Right lobe of liver (tissue), 6 donors: Measurements from ENCODE around the gene GLIS1. TPM values are rescaled to one million over a fixed set of nuclear protein-coding genes. Genes with fewer than 3 reads are reported as not detected.
A peak's percentile ranks its signal among the peaks of the same experiment; 100 is the strongest.

Experiments used
- ATAC-seq, 4 donors: fragments of 200-7000 bp; cut with Tn5 transposase; one replicate each; pipeline ENCODE4 v1.9.1; 2020; ENCODE audit warnings: mild to moderate bottlenecking in 4 of 4, moderate library complexity in 4 of 4
- DNase-seq, 3 donors: peaks; one replicate each; pipeline ENCODE4 v3.0.0-alpha.2; 2020
- H3K27ac ChIP-seq, 3 donors: fragments of 200-600 bp; one replicate each; pipeline ENCODE4 v1.8.0; 2022
- H3K27me3 ChIP-seq, 2 donors: fragments of 200-600 bp; one replicate each; pipeline ENCODE4 v1.8.0; 2022
- H3K36me3 ChIP-seq, 4 donors: fragments of 200-600 bp; sonication (generic) in 1 of 4; one replicate each; pipeline versions ENCODE4 v1.5.1 to v1.8.0; 2017 to 2022; ENCODE audit warnings: control low read depth in 1 of 4
- H3K4me1 ChIP-seq, 4 donors: fragments of 200-600 bp; sonication (generic) in 1 of 4; one replicate each; pipeline versions ENCODE4 v1.5.1 to v1.8.0; 2017 to 2022; ENCODE audit warnings: control low read depth in 1 of 4
- H3K4me3 ChIP-seq, 3 donors: fragments of 200-600 bp; one replicate each; pipeline ENCODE4 v1.8.0; 2022
- H3K9me3 ChIP-seq, 4 donors: fragments of 200-600 bp; sonication (generic) in 1 of 4; one replicate each; pipeline versions ENCODE4 v1.5.1 to v1.8.0; 2017 to 2022; ENCODE audit warnings: control low read depth in 1 of 4
- POLR2A ChIP-seq: fragments of 450-650 bp; IDR thresholded peaks from one replicate; pipeline ENCODE4 v1.6.1; 2017; ENCODE audit warnings: antibody characterized with exemption, mild to moderate bottlenecking
- whole genome bisulfite sequencing: methylation state at CpG from one replicate; pipeline ENCODE4 v1.1.6; 2018; ENCODE audit warnings: low coverage, low lambda C conversion rate; ENCODE audit not compliant: insufficient coverage; ENCODE audit errors: missing lambda C conversion rate; 5-methylcytosine and 5-hydroxymethylcytosine counted together
- intact Hi-C, 2 donors: fragments of 100-400 bp; cut with DNase I; formaldehyde crosslinking; loops; one replicate each; pipeline versions ENCODE4 v1.11.2 to v1.14.1; 2022
- total RNA-seq, 6 experiments: library from RNA; depleted of rRNA in 2 of 6; stranded (reverse); fragments of >200 nt in 2 of 6; fragmentation: NEBNext Ultra II Directional in 3 of 6; extraction: Animal tissue kit (Norgen Biotek cat#: 25700) in 3 of 6; gene quantifications; one replicate each; pipeline versions ENCODE4 v1.1.0 to v1.2.4, GENCODE V29; 2016 to 2023
- TF ChIP-seq, protein P1 (sequence below), 4 donors: fragments of 200-600 bp in 3 of 4; fragments of 450-650 bp in 1 of 4; IDR thresholded peaks; one replicate each; pipeline versions ENCODE4 v1.5.1 to v1.8.0; 2016 to 2022; ENCODE audit warnings: antibody characterized with exemption in 4 of 4, mild to moderate bottlenecking in 2 of 4
- donor health status: DM: no; HTN: yes; CAD: no.
- donor health status: DM: no; HTN: no; CAD: no.
- donor health status: DM: no; HTN: no; CAD: no.
- donor health status: DM: no; HTN: yes; CAD: no.
- donor health status: DM: no; HTN: yes; CAD: no.

The GLIS1 gene
- total RNA-seq, 6 experiments from 2014 or later, result not detected

DNA sequence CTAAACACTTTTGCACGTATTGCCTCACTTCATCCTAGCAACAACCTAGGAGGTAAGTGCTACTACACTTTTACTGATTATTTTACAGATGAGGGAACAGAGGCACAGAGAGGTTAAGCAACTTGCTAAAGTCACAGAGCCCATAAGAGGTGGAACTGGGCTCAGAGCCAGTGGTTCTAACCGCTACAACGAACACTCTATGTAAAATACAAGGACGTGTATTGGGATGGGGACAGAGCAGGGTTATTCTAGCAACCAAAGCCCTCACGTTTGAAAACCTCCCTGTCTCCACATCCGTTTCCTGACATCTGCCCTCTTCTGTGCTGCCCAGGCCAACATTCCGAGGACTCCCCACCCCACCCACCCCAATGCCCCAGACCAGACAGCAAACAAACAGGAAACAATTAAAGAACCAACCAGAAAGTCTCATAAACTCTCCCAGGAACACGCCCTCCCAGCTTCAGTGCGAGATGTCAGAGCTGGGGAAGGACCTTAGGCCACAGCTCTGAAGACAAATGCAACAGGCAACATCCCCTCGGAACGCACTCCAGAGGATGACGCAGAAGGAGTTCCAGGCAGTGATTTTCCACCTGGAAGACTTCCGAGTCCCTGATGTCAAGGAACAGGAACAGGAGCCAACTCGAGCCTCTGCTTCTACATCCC, 41.1 kb downstream of the GLIS1 start:
- Histone ChIP-seq H3K27ac (no peak overlapping the region), H3K4me3 (no peak overlapping the region), H3K36me3 (no peaks in the 10 kb centered on the region), H3K27me3 (no peaks in the 10 kb centered on the region), H3K4me1 (no peaks in the 10 kb centered on the region), H3K9me3 (no peaks in the 10 kb centered on the region)
- ATAC-seq (peak in 2 of 4 donors; percentile 20 to 26), DNase-seq (no peak)
- intact Hi-C loops, result no loop called here
- TF ChIP-seq, protein P1, sequence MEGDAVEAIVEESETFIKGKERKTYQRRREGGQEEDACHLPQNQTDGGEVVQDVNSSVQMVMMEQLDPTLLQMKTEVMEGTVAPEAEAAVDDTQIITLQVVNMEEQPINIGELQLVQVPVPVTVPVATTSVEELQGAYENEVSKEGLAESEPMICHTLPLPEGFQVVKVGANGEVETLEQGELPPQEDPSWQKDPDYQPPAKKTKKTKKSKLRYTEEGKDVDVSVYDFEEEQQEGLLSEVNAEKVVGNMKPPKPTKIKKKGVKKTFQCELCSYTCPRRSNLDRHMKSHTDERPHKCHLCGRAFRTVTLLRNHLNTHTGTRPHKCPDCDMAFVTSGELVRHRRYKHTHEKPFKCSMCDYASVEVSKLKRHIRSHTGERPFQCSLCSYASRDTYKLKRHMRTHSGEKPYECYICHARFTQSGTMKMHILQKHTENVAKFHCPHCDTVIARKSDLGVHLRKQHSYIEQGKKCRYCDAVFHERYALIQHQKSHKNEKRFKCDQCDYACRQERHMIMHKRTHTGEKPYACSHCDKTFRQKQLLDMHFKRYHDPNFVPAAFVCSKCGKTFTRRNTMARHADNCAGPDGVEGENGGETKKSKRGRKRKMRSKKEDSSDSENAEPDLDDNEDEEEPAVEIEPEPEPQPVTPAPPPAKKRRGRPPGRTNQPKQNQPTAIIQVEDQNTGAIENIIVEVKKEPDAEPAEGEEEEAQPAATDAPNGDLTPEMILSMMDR (IDR thresholded peaks at IDR 0.05), result no peak
- no peak for TF ChIP-seq POLR2A
- 33% methylated on average over 11 of the region's 14 CpGs for WGBS

DNA sequence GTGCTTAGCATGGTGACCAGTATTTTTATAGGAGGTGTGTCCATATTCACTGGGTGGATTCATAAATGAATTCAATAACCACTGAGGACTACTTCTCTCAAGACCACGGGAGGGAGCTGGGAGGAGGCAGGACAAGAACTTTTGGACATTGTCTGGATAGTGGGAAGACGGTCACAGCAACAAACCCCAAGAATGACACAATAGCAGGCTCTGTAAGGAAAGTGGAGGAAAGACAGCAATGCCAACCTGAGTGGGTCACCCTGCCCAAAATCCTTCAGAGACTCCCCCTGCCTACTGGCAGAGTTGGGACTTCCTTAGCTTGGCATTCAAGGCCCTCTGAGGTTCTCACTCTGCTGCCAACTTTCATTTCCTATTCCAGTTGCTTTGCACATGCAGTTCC, 42.0 kb downstream of the GLIS1 start:
- H3K4me1 ChIP-seq, result no peaks in the 10 kb centered on the region
- DNase-seq (no peak), ATAC-seq (peak in 1 of 4 donors; percentile 27)
- H3K27me3 ChIP-seq, result no peaks in the 10 kb centered on the region
- TF ChIP-seq, protein P1 (IDR thresholded peaks at IDR 0.05), result no peak
- no peak for TF ChIP-seq POLR2A
- H3K36me3 ChIP-seq, result no peaks in the 10 kb centered on the region
- no peak overlapping the region for H3K4me3 ChIP-seq
- H3K9me3 ChIP-seq, result no peaks in the 10 kb centered on the region
- H3K27ac ChIP-seq, result no peak overlapping the region
- WGBS, result 71% methylated on average over 1 of the region's 2 CpGs
- intact Hi-C loops, result no loop called here

GRCh38 chr1:53696571-53696970, 42.4 kb downstream of the GLIS1 start:
- no peaks in the 10 kb centered on the region for H3K27me3 ChIP-seq
- H3K4me1 ChIP-seq, result no peaks in the 10 kb centered on the region
- DNase-seq (no peak), ATAC-seq (no peak)
- no peak overlapping the region for H3K27ac ChIP-seq
- no peak overlapping the region for H3K4me3 ChIP-seq
- no peaks in the 10 kb centered on the region for H3K36me3 ChIP-seq
- intact Hi-C loops, result no loop called here
- no peaks in the 10 kb centered on the region for H3K9me3 ChIP-seq
- WGBS, result 81% methylated on average over 9 of the region's 11 CpGs
- TF ChIP-seq, protein P1 (IDR thresholded peaks at IDR 0.05), result no peak
- TF ChIP-seq POLR2A, result no peak

GRCh38 chr1:53696051-53696450, 42.9 kb downstream of the GLIS1 start:
- no peak overlapping the region for H3K4me3 ChIP-seq
- H3K36me3 ChIP-seq, result no peaks in the 10 kb centered on the region
- H3K27me3 ChIP-seq, result no peaks in the 10 kb centered on the region
- H3K27ac ChIP-seq, result no peak overlapping the region
- DNase-seq, result no peak
- no peak for TF ChIP-seq POLR2A
- TF ChIP-seq, protein P1 (IDR thresholded peaks at IDR 0.05), result no peak
- intact Hi-C loops, result no loop called here
- no peaks in the 10 kb centered on the region for H3K4me1 ChIP-seq
- no peak for ATAC-seq
- 65% methylated on average over 4 of the region's 5 CpGs for WGBS
- H3K9me3 ChIP-seq, result no peaks in the 10 kb centered on the region
